SK-N-SH (cell line): ENCODE results near the gene RAC2.

Source experiments
- CTCF ChIP-seq: fragments of 200-600 bp; sonication (generic); IDR thresholded peaks from 2 replicates; pipeline ENCODE4 v1.6.1; 2017; ENCODE audit warnings: antibody characterized with exemption, mild to moderate bottlenecking, moderate library complexity
- ELF1 ChIP-seq: IDR thresholded peaks from 2 replicates; pipeline ENCODE4 v1.4.0; 2012
- MAX ChIP-seq: IDR thresholded peaks from 2 replicates; pipeline ENCODE4 v1.4.0; 2012; ENCODE audit warnings: low read depth
- MEF2A ChIP-seq: IDR thresholded peaks from 2 replicates; pipeline ENCODE4 v1.4.0; 2012; ENCODE audit warnings: low read depth, borderline replicate concordance
- NFIC ChIP-seq: IDR thresholded peaks from 2 replicates; pipeline ENCODE4 v1.4.0; 2012; ENCODE audit warnings: borderline replicate concordance
- POLR2AphosphoS5 ChIP-seq: IDR thresholded peaks from 2 replicates; pipeline ENCODE4 v1.6.1; 2012; ENCODE audit warnings: low read depth, low read length
- RAD21 ChIP-seq: IDR thresholded peaks from 2 replicates; pipeline ENCODE4 v1.6.1; 2012; ENCODE audit warnings: mild to moderate bottlenecking, low read length
- RCOR1 ChIP-seq: fragments of 150-350 bp; IDR thresholded peaks from 2 replicates; pipeline ENCODE4 v1.6.1; 2017; ENCODE audit warnings: antibody characterized with exemption, low read length
- RFX5 ChIP-seq: IDR thresholded peaks from 2 replicates; pipeline ENCODE4 v1.6.1; 2012; ENCODE audit warnings: mild to moderate bottlenecking, improper control_type of control experiment, low read length
- TAF1 ChIP-seq: IDR thresholded peaks from 2 replicates; pipeline ENCODE4 v1.6.1; 2012; ENCODE audit warnings: low read depth, mild to moderate bottlenecking, low read length, moderate library complexity, borderline replicate concordance
- USF2 ChIP-seq: fragments of 150-350 bp; IDR thresholded peaks from 2 replicates; pipeline ENCODE4 v1.6.1; 2017; ENCODE audit warnings: antibody characterized with exemption, low read length, low read depth, borderline replicate concordance
- YY1 ChIP-seq: IDR thresholded peaks from 2 replicates; pipeline ENCODE4 v1.4.0; 2012; ENCODE audit warnings: low read depth, mild to moderate bottlenecking
- ZBTB33 ChIP-seq: IDR thresholded peaks from 2 replicates; pipeline ENCODE4 v1.4.0; 2012; ENCODE audit warnings: low read depth, borderline replicate concordance

GRCh38 chr22:37253126-37253660 is 9.1 kb upstream of the RAC2 start:
- no peak for TF ChIP-seq NFIC
- TF ChIP-seq USF2: no peak
- peak; percentile 25 for TF ChIP-seq CTCF
- no peak for TF ChIP-seq ELF1
- no peak for TF ChIP-seq MAX
- no peak for TF ChIP-seq RAD21
- TF ChIP-seq TAF1: no peak
- no peak for TF ChIP-seq RFX5
- no peak for TF ChIP-seq RCOR1
- TF ChIP-seq MEF2A: no peak
- TF ChIP-seq POLR2AphosphoS5: no peak
- no peak for TF ChIP-seq YY1
- no peak for TF ChIP-seq ZBTB33
